Stimulated activated CD8-positive, alpha-beta memory T cell treated with anti-CD3 and anti-CD28 coated beads, Interleukin-12 subunit alpha, Interleukin-12 subunit beta, amount 100 ng/mL, for 1 hour (primary cell): ENCODE results near the gene HECW1.
"Not testable (repeated sequence)": the region's sequence is repeated elsewhere in the genome, so short reads cannot be mapped to it uniquely, and the experiment has no call there.

Experiments
- DNase-seq: peaks from one replicate; pipeline ENCODE4 v3.0.0-alpha.2; 2020; ENCODE audit warnings: low read depth

HECW1 gene

DNA sequence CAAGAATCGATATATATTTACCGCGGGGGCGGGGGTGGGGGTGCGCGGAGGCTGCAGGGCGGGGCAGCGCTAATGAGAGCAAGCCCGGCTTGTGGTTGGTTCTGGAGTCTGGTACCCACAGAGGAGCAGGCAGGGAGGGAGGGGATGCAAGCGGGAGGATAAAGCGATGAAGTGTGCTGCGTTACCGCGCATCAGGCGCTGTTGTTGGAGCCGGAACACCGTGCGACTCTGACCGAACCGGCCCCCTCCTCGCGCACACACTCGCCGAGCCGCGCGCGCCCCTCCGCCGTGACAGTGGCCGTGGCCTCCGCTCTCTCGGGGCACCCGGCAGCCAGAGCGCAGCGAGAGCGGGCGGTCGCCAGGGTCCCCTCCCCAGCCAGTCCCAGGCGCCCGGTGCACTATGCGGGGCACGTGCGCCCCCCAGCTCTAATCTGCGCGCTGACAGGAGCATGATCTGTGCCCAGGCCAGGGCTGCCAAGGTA lies at the start of gene HECW1:
Gene HECW1, plus strand, starts transcription at position 189 of the 482 bp plus-strand sequence. CDS start 131,259 bp downstream, outside the sequence.
- no peak for DNase-seq

DNA sequence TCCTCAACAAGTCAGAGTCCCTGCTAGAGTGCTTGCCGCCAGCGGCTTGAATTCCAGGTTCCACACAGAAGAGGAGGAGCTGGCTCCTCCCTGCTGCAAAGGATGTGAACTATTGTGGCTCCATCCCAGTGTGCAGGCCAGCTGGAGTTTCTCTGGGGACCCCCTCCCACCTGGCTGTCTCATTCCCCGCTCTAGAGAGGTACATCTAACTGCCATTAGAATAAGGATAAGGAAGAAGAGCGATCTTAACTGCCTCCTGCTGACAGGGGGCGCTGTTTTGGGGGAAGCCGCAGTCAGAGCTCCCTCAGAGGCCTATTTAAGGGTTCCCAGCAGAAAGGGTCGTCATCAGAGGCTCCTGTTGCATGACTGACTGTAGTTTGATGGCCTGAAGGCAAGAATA lies 40.8 kb upstream of the HECW1 start:
- DNase-seq, result no peak

DNA sequence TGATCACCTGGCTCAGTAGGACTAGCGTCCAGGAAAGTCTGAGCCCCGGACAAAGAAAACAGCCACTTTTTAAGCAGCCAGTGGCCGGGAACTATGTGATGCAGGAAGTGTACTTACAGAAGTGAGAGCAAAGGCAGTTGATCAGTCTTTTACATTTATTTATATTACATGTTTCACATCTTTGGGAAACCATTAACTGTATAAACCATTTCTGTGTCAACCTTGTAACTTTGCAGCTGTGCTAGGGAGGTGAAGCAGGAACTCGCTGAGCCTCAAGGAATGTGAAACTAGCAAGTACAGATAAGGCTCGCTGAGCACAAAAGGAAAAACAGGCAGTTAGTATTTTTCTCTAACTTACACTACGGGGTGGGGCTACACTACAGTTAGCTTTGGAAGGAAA lies 39.9 kb upstream of the HECW1 start:
- no peak for DNase-seq

DNA sequence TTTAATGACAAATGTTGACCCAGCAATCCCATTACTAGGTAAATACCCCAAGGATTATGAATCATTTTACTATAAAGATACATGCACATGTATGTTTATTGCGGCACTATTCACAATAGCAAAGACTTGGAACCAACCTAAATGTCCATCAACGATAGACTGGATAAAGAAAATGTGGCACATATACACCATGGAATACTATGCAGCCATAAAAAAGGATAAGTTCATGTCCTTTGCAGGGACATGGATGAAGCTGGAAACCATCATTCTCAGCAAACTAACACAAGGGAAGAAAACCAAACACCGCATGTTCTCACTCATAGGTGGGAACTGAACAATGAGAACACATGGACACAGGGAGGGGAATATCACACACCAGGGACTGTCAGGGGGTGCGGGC lies 38.6 kb upstream of the HECW1 start:
- not testable (repeated sequence) for DNase-seq

DNA sequence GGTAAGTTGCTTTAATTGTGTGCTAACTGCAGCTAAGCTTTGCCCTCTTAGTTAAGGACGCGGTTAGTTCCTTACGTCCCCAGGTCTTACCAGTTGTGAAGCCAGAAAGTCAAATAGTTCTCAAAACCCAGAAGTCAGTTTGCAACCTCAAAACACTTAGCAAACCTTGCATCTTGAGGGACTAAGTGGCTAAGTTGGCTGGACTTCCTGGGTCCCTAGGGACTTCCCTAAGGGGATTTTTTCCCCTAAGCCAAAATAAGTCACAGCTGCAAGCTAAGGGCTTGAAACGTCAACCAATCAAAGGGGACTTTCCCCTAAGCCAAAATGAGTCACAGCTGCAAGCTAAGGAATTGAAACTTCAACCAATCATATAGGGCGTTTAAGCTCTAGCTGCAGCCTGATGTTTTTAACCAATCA lies 36.2 kb upstream of the HECW1 start:
- DNase-seq, result no peak

DNA sequence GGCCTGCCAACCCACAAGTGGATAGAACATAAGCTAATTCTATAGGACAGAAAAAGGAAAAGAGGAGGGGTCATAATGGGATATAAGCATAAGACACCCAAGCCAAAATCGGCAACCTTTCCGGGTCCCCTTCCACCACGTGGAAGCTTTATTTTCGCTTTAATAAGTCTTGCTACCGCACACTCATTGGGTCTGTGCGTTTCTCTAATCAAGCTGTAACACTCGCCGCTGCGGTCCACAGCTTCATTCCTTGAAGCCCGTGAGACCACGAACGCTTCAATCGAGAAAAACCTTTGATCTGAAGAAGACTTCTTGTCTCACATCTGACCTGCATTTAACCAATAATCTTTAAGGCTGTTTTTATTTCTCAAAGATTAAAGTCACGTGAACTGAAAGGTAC lies 35.8 kb upstream of the HECW1 start:
- no peak for DNase-seq

DNA sequence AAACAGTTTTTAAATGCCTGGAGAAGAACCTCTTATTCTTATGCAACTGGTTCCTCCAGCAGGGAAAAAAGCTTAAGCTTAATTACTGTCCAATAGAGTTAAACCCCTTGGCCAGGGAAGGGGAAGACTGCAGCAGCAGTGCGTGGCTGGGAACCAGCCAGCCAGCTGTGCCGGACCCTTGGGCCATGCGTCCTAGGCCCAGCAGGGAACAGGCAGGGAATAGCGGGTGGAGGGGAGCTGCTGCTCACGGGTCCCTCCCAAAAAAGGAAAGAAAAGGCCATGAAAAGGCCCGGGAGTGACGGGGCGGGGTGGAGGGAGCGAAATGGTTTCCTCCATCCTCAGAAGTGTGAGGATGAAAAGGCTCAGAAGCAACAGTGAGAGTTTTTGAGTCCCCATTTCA lies 35.2 kb upstream of the HECW1 start:
- DNase-seq, result no peak

DNA sequence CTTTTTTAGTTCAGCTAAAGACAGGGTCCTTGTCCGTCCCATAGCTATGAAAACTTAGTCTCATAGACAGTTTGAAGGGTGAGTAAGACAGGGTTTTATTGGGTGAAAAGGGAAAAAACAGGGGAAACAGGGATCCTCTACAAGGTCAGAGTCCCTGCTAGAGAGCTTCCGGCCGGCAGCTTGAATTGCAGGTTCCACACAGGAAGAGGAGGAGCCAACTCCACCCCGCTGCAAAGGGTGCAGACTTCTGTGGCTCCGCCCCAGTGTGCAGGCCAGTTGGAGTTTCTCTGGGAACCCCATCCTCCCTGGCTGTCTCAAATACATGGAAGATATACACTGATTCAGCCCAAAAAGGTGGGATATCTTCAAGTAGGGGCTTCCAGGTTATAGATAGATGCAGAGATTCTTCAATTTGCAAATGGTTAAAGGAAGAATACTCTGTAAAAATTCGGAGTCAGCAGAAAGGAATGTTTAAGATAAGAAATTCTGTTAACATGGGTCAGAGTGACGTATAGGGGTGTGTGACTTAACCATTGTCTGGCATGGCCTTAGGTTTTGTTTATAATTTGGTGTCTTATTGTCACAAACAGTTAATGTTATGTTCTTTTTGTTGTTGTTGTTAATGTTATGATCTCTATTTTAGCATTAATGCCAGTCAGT lies 34.6 kb upstream of the HECW1 start:
- no peak for DNase-seq

DNA sequence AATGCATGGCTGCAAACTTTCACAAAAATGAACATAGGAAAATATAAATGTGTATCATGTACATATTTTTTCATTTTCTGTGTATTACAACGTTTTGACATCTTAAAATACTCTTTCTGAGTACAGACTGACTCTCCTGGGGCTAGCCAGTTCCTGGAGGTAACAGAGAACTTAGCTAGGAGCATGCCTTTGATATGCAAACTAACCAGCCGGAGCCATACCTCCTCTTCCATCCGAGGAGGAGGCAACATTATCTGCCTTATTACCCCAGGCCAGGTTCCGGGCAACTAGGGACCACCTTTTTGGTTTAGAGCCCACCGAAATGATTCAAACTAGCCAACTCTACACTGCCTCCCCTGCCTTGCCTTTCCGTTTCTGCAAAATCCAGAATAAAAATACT lies 33.7 kb upstream of the HECW1 start:
- no peak for DNase-seq

DNA sequence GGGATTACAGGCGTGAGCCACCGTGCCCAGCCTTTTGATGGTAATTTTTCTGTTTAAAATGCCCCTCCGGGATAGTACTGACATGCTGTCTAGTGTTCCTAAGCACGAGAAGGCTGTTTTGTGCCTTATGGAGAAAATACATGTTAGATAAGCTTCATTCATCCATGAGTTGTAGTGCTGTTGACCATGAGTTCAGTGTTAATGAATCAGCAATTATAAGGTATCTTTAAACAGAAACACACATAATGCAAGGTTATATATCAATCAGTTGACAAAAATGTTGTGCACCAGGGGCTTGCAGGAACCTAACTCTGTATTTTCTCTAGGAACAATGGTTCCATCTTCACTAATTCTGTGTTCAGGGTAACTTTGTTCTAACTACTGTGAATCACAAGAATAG lies 30.8 kb upstream of the HECW1 start:
- no peak for DNase-seq

DNA sequence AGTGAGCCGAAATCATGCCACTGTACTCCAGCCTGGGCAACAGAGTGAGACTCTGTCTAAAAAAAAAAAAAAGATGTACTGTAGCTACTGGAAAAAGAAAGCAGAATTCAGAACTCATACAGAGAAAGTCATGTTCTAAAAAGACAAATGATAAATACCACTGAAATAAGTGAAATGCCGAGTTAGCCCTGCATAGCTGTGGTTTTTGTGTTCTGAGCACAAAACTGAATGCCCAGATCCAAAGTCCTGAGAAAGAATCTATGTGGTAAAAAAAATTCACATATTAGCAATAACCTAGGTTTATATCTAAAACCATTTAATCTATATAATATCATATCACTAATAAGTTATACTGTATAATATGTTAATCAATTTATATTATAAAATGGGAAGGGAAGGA lies 29.3 kb upstream of the HECW1 start:
- DNase-seq, result no peak

DNA sequence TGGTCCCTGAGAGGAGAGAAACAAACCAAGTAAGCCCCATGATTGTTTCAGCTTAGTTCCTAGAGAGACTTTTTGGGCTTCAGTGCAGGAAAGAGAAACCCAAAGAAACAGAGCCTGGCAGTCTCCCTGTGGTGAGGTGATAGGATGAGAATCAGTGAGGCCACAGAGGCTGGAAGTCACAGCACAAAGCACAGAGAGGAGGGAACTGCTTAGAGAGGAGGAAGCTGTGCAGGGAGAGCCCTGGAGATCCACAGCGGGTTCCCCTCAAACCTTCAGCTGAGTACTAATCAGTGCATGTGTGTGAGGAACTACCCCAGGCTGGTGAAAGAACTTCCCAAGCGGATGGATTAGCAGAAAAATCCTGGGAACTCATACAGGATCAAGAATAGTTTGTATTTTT lies 27.4 kb upstream of the HECW1 start:
- DNase-seq, result no peak

DNA sequence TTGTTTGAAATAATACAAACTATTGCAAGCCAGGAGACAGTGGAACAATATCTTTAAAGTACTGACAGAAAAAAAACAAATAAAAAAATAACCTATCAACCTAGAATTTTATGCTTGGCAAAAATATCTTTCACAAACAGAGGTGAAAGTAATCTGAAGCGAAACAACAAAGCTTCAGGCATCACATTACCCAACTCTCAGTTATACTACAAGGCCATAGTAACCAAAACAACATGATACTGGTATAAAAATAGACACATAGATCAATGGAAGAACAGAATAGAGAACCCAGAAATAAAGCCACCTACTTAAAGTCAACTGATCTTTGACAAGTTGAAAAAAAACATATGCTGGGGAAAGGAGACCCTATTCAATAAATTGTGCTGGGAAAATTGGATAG lies 26.5 kb upstream of the HECW1 start:
- no peak for DNase-seq

DNA sequence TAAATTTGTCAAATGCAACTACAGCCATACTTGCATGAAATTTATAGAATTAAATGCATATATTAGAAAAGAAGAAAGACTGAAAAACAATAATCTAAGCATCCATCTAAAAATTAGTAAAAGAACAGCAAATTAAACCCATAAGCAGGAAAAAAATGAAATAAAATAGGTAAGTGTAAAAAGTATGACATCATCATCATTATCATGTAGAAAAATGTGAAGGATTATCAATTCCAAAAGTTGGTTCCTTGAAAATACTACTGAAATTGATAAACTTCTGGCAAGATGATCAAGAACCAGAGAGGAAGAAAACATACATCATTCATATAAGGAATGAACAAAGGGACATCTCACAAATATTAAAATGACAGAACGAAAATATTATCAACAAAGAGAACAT lies 19.6 kb upstream of the HECW1 start:
- DNase-seq, result no peak

DNA sequence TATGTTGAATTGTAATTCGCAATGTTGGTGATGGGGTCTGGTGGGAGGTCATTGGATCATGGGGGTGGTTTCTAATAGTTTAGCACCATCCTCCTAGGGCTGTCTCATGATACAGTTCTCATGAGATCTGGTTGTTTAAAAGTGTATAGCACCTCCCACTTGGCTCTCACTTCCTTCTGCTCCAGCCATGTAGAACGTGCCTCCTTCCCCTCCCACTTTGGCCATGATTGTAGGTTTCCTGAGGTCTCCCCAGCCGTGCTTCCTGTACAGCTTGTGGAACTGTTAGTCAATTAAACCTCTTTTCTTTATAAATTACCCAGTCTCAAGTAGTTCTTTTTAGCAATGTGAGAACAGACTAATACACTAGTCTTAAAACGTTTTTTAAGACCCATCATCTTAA lies 15.6 kb upstream of the HECW1 start:
- DNase-seq, result no peak

DNA sequence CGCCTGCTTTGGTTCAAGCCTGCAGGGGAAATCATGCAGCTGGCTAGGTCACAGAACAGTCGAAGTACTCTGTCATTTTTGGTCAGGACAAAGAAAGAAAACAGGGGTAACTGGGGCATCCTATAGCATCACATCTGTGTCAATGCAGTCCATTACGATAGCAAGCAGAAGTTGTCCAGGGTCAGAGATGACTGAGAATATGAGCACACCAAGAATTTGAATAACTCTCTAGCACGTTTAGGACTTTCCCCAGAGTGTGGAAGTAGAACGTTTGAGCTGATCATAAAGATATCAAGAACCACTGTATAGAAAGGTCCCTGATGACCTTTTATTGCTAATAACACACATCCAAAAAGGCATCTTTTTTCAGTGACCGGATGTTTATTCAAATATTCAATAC lies 12.7 kb upstream of the HECW1 start:
- DNase-seq, result no peak

DNA sequence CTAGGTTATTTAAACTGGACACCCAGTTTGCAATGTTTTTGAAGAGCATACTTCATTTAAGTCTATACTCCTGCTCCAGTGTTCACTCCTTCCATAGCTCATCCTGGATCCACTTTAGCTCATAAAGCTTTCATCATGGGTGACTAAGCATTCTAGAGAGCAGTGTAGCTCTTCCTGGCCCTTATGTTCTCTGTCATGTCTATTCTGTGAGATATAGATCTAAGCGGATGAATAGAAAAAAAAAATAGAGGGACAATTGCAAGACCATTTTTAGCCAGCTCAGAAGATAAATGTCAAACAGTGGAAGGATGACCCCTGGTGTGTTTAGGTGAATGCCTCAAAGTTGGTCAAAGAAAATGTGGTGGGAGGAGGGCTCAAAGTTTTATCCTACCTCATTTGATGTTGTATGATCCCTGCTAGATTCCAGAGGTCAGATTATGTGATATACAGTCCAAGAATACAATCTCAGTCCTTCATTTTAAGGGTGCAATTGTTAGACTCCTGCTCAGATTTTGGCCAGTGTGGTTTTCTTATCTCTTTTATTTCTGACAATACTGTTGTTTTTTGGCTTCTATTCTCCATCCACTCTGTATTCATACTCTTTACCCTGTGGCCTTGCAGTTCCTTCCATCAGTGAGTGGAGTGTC lies 7.5 kb upstream of the HECW1 start:
- no peak for DNase-seq

DNA sequence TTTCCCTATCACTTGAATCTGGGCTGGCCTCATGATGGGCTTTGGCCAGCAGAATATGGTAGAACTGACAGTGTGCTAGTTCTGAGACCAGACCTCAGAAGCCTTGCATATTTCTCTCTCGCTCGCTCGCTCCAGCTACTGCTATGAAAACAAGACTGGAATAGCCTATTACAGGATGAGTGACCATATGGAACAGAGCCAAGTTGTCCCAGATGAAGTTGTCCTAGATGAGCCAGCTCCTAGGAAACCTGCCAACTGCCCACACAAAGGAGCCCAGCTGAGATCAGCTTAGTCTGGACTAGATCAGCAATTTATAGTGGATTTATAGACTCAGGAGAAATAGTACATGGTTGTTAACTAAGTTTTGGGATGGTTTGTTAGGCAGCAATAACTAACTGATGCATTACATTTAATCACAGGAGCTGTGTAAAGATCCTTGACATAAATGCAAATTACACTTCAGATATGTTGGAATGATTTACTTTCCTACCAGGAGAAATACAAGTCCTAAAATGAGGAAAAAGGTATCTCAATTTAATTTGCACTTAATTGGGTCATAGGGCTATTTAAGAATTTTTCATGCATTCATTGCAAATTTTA lies 6.8 kb upstream of the HECW1 start:
- no peak for DNase-seq

DNA sequence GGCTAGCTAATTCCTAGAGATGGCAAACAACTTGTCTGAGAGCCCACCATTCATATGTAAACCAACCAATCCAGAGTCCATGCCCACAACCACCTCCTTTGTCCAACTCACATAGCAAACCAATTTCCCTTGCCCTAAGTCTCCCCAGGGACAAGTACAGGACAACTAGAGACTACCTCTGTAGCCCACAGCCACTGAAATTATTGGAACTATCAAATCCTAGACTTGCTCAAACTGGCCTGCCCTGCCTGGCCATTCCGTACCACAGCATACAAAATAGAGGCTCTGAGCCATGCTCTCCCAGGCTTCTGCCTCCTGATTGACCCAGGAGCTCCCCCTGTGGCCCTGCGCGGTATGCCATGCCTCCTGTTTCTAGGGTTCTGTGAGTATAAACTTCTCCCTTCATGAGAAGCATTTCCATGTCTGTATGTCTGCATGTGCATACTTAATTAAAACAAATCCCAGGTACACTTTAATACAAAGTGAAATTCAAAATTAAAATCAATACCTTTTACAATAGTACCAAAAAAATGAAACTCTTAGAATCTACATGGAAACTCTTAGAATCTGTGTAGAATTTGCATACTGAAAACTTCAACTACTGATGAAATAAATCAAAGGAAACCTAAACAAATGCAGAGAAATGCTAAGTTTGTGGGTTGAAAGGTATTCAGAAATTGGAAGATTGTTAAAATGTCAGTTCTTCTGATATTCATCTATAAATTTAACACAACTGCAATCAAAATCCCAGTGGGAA lies 4.0 kb upstream of the HECW1 start:
- peak; percentile 2 for DNase-seq

DNA sequence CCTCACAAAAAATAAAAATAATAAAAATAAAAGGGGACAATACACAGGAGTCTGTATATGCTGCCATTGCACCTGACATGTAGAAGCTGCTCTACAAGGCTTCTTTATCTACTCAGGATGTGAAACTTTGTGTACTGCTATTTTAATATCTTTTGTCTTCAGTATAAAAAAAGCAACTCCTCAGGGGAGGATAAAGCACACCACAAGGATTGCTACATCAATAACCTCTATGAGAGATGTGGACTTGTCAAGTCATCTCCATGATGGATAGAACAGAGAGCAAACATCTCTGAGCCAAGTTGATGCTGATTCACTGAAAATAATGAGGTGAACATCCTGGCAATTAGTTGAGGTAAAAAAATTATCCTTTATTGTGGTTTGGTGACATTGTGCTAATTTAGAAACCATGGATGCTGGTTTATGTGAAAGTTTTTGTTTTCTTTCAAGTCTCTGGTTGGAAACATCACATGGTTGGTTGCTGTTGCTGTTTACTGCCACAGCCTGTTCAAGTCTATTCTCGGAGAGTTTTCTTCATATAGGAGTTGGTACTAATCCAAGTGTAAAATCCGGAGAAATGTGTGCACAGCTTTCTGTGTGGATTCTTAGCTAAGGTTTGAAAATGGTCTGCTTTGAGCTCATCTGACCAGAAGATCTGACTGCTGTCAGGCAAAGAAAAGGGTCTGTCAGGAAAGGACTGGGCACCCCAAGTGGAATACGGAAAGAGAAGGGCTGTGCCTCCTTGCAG lies 1.5 kb upstream of the HECW1 start:
- no peak for DNase-seq

DNA sequence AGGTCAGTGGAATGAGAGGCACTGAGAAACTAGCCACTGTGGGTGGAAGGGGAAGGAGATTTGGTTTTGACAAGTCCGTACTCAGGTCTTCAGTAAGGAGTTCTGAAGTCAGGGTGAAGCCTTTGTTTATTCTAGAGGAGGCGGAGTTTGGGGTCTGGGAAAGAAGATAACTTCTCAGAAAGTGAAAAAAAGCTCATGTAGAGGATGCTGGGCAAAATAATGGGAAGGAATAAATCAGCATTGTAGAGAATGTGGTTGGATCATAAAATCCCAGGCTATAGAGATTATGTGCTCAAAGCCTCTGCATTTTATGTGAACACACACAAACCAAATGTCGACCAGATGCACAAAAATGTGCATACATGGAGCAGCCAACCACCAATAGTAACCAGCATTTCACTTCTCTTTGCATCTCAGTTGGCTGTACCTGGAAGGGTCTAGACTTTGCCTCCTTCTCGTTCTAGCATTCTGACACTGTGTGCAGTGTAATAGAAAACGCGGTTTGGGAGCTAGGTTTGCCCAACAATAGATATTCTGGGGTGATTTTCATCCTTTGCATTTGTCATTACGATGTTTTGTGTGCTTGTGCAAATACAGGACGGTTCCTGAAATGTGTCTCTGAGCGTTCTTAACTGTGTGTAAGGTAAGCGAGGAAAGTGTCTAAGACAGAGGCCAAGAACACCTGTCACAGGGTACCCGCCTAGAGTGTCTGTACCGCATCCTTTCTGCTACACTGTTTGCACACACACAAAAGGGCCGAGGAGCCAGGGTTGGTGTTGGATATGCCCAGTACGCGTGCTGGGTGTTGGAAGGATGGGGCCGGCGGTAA lies 603 bp upstream of the HECW1 start:
- no peak for DNase-seq
